ENCODE measurements around the gene ABLIM3. TPM values are rescaled to one million over a fixed set of nuclear protein-coding genes. Genes with fewer than 3 reads are reported as not detected.

ABLIM3 gene
- total RNA-seq, 1 experiment from 2014 or later, result 12.9 TPM

GRCh38 chr5:149217096-149217802 is 76.0 kb downstream of the ABLIM3 start:
- DNase-seq (ENCODE audit: low read depth, low spot score) (no peak), ATAC-seq (no peak)
- Histone ChIP-seq H3K27ac (ENCODE audit: low read length) (no peak overlapping the region), H3K4me1 (ENCODE audit: control insufficient read depth, insufficient read depth, low read length) (no peaks in the 10 kb centered on the region), H3K36me3 (ENCODE audit: control insufficient read depth, insufficient read depth, low read length) (no peaks in the 10 kb centered on the region), H3K4me3 (ENCODE audit: low read depth in 2 of 2, low read length in 2 of 2) (no peak overlapping the region), H3K27me3 (ENCODE audit: control insufficient read depth, insufficient read depth, low read length) (no peaks in the 10 kb centered on the region), H3K9me3 (ENCODE audit: control insufficient read depth, insufficient read depth, low read depth, low read length) (no peaks in the 10 kb centered on the region)
- TF ChIP-seq REST (IDR thresholded peaks at IDR 0.05; ENCODE audit: insufficient read depth in 1 of 2, low read depth in 2 of 2, low read length in 1 of 2), result no peak
- no peak for TF ChIP-seq SIN3A (IDR thresholded peaks at IDR 0.05; ENCODE audit: borderline replicate concordance, insufficient read depth, low read depth, low read length)
- no peak for TF ChIP-seq CTCF (IDR thresholded peaks at IDR 0.05)
- no peak for TF ChIP-seq TCF7L2 (IDR thresholded peaks at IDR 0.05; ENCODE audit: low read depth, low read length)
- no peak for TF ChIP-seq POLR2AphosphoS5 (IDR thresholded peaks at IDR 0.05; ENCODE audit: low read depth, low read length)
- POLR2A ChIA-PET, result no interaction called here
- intact Hi-C loops (cut with micrococcal nuclease; ENCODE audit: unreplicated experiment) (no loop called here), in situ Hi-C loops (cut with HindIII; ENCODE audit: low pct_unique_long_range_greater_than_20kb, low sequenced_read_pairs) (no loop called here)
- no TSS peak for BruUV-seq (replicated peaks)
- CTCF ChIA-PET, result interaction anchor here (0.7 kb wide), 1 partner anchor 10 kb away, joined by 3 read pairs; no protein-coding TSS in a partner anchor

GRCh38 chr5:149217803-149218155 is 76.5 kb downstream of the ABLIM3 start:
- ChIA-PET CTCF (interaction anchor here (0.7 kb wide), 1 partner anchor 9 kb away, joined by 3 read pairs; no protein-coding TSS in a partner anchor), POLR2A (no interaction called here)
- intact Hi-C loops (cut with micrococcal nuclease; ENCODE audit: unreplicated experiment), result no loop called here
- no peaks in the 10 kb centered on the region for H3K9me3 ChIP-seq (ENCODE audit: control insufficient read depth, insufficient read depth, low read depth, low read length)
- no peaks in the 10 kb centered on the region for H3K4me1 ChIP-seq (ENCODE audit: control insufficient read depth, insufficient read depth, low read length)
- no peaks in the 10 kb centered on the region for H3K27me3 ChIP-seq (ENCODE audit: control insufficient read depth, insufficient read depth, low read length)
- ATAC-seq (no peak), DNase-seq (ENCODE audit: low read depth, low spot score) (no peak)
- no peak for TF ChIP-seq TCF7L2 (IDR thresholded peaks at IDR 0.05; ENCODE audit: low read depth, low read length)
- in situ Hi-C loops (cut with HindIII; ENCODE audit: low pct_unique_long_range_greater_than_20kb, low sequenced_read_pairs), result no loop called here
- H3K36me3 ChIP-seq (ENCODE audit: control insufficient read depth, insufficient read depth, low read length), result no peaks in the 10 kb centered on the region
- H3K27ac ChIP-seq (ENCODE audit: low read length), result no peak overlapping the region
- no TSS peak for BruUV-seq (replicated peaks)
- no peak overlapping the region for H3K4me3 ChIP-seq (ENCODE audit: low read depth in 2 of 2, low read length in 2 of 2)

GRCh38 chr5:149219584-149219983 is 78.3 kb downstream of the ABLIM3 start:
- CTCF ChIA-PET, result no interaction called here
- BruUV-seq (replicated peaks), result no TSS peak
- in situ Hi-C loops (cut with HindIII; ENCODE audit: low pct_unique_long_range_greater_than_20kb, low sequenced_read_pairs), result no loop called here

More at GRCh38 chr5:149219584-149219983, 78.3 kb downstream of the ABLIM3 start:
- TF ChIP-seq POLR2AphosphoS5 (IDR thresholded peaks at IDR 0.05; ENCODE audit: low read depth, low read length) (no peak), TCF7L2 (IDR thresholded peaks at IDR 0.05; ENCODE audit: low read depth, low read length) (no peak), SIN3A (IDR thresholded peaks at IDR 0.05; ENCODE audit: borderline replicate concordance, insufficient read depth, low read depth, low read length) (no peak), REST (IDR thresholded peaks at IDR 0.05; ENCODE audit: insufficient read depth in 1 of 2, low read depth in 2 of 2, low read length in 1 of 2) (no peak), CTCF (IDR thresholded peaks at IDR 0.05) (no peak)
- no peak overlapping the region for H3K27ac ChIP-seq (ENCODE audit: low read length)
- no peaks in the 10 kb centered on the region for H3K9me3 ChIP-seq (ENCODE audit: control insufficient read depth, insufficient read depth, low read depth, low read length)
- intact Hi-C loops (cut with micrococcal nuclease; ENCODE audit: unreplicated experiment), result no loop called here
- no peaks in the 10 kb centered on the region for H3K4me1 ChIP-seq (ENCODE audit: control insufficient read depth, insufficient read depth, low read length)
- no peaks in the 10 kb centered on the region for H3K27me3 ChIP-seq (ENCODE audit: control insufficient read depth, insufficient read depth, low read length)
- DNase-seq (ENCODE audit: low read depth, low spot score), result no peak
- no peaks in the 10 kb centered on the region for H3K36me3 ChIP-seq (ENCODE audit: control insufficient read depth, insufficient read depth, low read length)
- no peak overlapping the region for H3K4me3 ChIP-seq (ENCODE audit: low read depth in 2 of 2, low read length in 2 of 2)
- POLR2A ChIA-PET, result no interaction called here
- no peak for ATAC-seq

Data from Panc1 (cell line).